Esophagus squamous epithelium (tissue), 4 donors: ENCODE measurements around the gene RGS9.

Source experiments
- CTCF ChIP-seq, 6 experiments: fragments of 450-650 bp in 4 of 6; fragments of 200-600 bp in 2 of 6; sonication (generic) in 2 of 6; IDR thresholded peaks; one replicate each; pipeline ENCODE4 v1.5.1; 2016 to 2019; ENCODE audit warnings: antibody characterized with exemption in 6 of 6, mild to moderate bottlenecking in 4 of 6, moderate library complexity in 4 of 6
- POLR2A ChIP-seq, 4 donors: fragments of 450-650 bp; IDR thresholded peaks; one replicate each; pipeline ENCODE4 v1.6.1; 2017; ENCODE audit warnings: antibody characterized with exemption in 4 of 4, mild to moderate bottlenecking in 4 of 4, moderate library complexity in 3 of 4

- TF ChIP-seq CTCF (IDR thresholded peaks at IDR 0.05) (no peak), POLR2A (IDR thresholded peaks at IDR 0.05) (no peak)
Observed at GRCh38 chr17:65101371-65101770, 35.8 kb upstream of the RGS9 start.
